H1 (cell line): ENCODE measurements around the gene CBS.
"Not testable (repeated sequence)": the region's sequence is repeated elsewhere in the genome, so short reads cannot be mapped to it uniquely, and the experiment has no call there.

Experiments used
- CHD2 ChIP-seq: IDR thresholded peaks from 2 replicates; pipeline ENCODE4 v1.6.1; 2012; ENCODE audit warnings: low read length, improper control_type of control experiment
- CTCF ChIP-seq, 3 experiments: IDR thresholded peaks; 1 replicate in 2 of 3; 2 replicates in 1 of 3; pipeline versions ENCODE4 v1.5.1 to v1.6.1; 2011; ENCODE audit warnings: low read length in 3 of 3, mild to moderate bottlenecking in 3 of 3, inconsistent platforms in 2 of 3, low read depth in 1 of 3, moderate library complexity in 1 of 3; ENCODE audit not compliant: insufficient read depth in 1 of 3; ENCODE audit errors: control extremely low read depth in 1 of 3
- EP300 ChIP-seq, 2 experiments: IDR thresholded peaks; 1 replicate in 1 of 2; 2 replicates in 1 of 2; pipeline ENCODE4 v1.6.1; 2011 to 2012; ENCODE audit warnings: low read depth in 2 of 2, low read length in 2 of 2, mild to moderate bottlenecking in 2 of 2, borderline replicate concordance in 1 of 2, inconsistent platforms in 1 of 2, moderate library complexity in 1 of 2
- EZH2 ChIP-seq: fragments of 200-600 bp; sonication (generic); IDR thresholded peaks from 2 replicates; pipeline ENCODE4 v1.7.1; 2012; ENCODE audit warnings: low read depth, mild to moderate bottlenecking, moderate library complexity, low read length, inconsistent platforms; ENCODE audit not compliant: severe bottlenecking
- GTF2F1 ChIP-seq: IDR thresholded peaks from 2 replicates; pipeline ENCODE4 v1.6.1; 2012; ENCODE audit warnings: low read depth, low read length, improper control_type of control experiment, borderline replicate concordance
- MAFK ChIP-seq: IDR thresholded peaks from 2 replicates; pipeline ENCODE4 v1.6.1; 2012; ENCODE audit warnings: low read depth, mild to moderate bottlenecking, improper control_type of control experiment, low read length
- NRF1 ChIP-seq: IDR thresholded peaks from 2 replicates; pipeline ENCODE4 v1.6.1; 2011; ENCODE audit warnings: mild to moderate bottlenecking, low read depth, low read length, improper control_type of control experiment
- PHF8 ChIP-seq: fragments of 200-600 bp; sonication (generic); conservative IDR thresholded peaks from 2 replicates; pipeline ENCODE4 v1.7.1; 2012; ENCODE audit warnings: low read depth, mild to moderate bottlenecking, inconsistent platforms, low read length, moderate library complexity
- POLR2A ChIP-seq, 2 experiments: IDR thresholded peaks; 1 replicate in 1 of 2; 2 replicates in 1 of 2; pipeline ENCODE4 v1.6.1; 2011; ENCODE audit warnings: low read depth in 2 of 2, low read length in 2 of 2, mild to moderate bottlenecking in 2 of 2; ENCODE audit errors: control extremely low read depth in 1 of 2
- POLR2AphosphoS5 ChIP-seq: IDR thresholded peaks from 2 replicates; pipeline ENCODE4 v1.6.1; 2011; ENCODE audit warnings: low read depth, low read length
- RXRA ChIP-seq: IDR thresholded peaks from 2 replicates; pipeline ENCODE4 v1.6.1; 2011; ENCODE audit warnings: low read depth, mild to moderate bottlenecking, low read length, moderate library complexity; ENCODE audit not compliant: insufficient read depth
- TCF12 ChIP-seq: IDR thresholded peaks from 2 replicates; pipeline ENCODE4 v1.6.1; 2011; ENCODE audit warnings: low read depth, mild to moderate bottlenecking, low read length
- TEAD4 ChIP-seq: IDR thresholded peaks from 2 replicates; pipeline ENCODE4 v1.6.1; 2012; ENCODE audit warnings: low read depth, low read length, inconsistent platforms, mixed read lengths

GRCh38 chr21:43109006-43109405, 33.4 kb upstream of the CBS start:
- not testable (repeated sequence) for TF ChIP-seq POLR2AphosphoS5; EP300 (IDR thresholded peaks at IDR 0.05; ENCODE audit: borderline replicate concordance in 1 of 2, low read depth in 2 of 2, low read length in 2 of 2); TCF12; CTCF (IDR thresholded peaks at IDR 0.05; ENCODE audit: control extremely low read depth in 1 of 3, insufficient read depth in 1 of 3, low read depth in 1 of 3, low read length in 3 of 3); EZH2; POLR2A (IDR thresholded peaks at IDR 0.05; ENCODE audit: control extremely low read depth in 1 of 2, low read depth in 2 of 2, low read length in 2 of 2); RXRA; CHD2; NRF1; MAFK; GTF2F1; PHF8; TEAD4
